Activated naive CD4-positive, alpha-beta T cell (primary cell): Measurements from ENCODE around the gene ACP3.

ENCODE experiments used
- DNase-seq, 4 experiments: peaks; one replicate each; lab custom pipeline; 2025; lab: John Stamatoyannopoulos, UW

Gene ACP3

GRCh38 chr3:132407025-132407424 lies 89.8 kb downstream of the ACP3 start:
- DNase-seq = no peak
